Gastrocnemius medialis (tissue), 4 donors: ENCODE measurements around the gene ERC2. TPM values are rescaled to one million over a fixed set of nuclear protein-coding genes. Genes with fewer than 3 reads are reported as not detected.

Source experiments
- ATAC-seq, 2 donors: fragments of 150-250 bp; one replicate each; pipeline ENCODE4 v1.9.1; 2016
- DNase-seq, 2 donors: peaks; one replicate each; pipeline ENCODE4 v3.0.0-alpha.2; 2019
- H3K27ac ChIP-seq, 4 donors: fragments of 200-600 bp; sonication (generic); 1 replicate in 1 of 4; 2 replicates in 3 of 4; pipeline ENCODE4 v1.5.1; 2016 to 2018; ENCODE audit warnings: mild to moderate bottlenecking in 2 of 4, moderate library complexity in 1 of 4
- H3K27me3 ChIP-seq, 3 donors: fragments of 200-600 bp; sonication (generic) in 2 of 3; 1 replicate in 1 of 3; 2 replicates in 2 of 3; pipeline versions ENCODE4 v1.5.1 to v1.6.0; 2016 to 2019; ENCODE audit warnings: mild to moderate bottlenecking in 1 of 3, moderate library complexity in 1 of 3
- H3K36me3 ChIP-seq, 2 donors: fragments of 200-600 bp; sonication (generic) in 1 of 2; one replicate each; pipeline ENCODE4 v1.5.1; 2017 to 2018
- H3K4me1 ChIP-seq, 2 donors: fragments of 200-600 bp; sonication (generic) in 1 of 2; one replicate each; pipeline ENCODE4 v1.5.1; 2016 to 2017; ENCODE audit warnings: mild to moderate bottlenecking in 2 of 2
- H3K4me3 ChIP-seq, 4 donors: fragments of 200-600 bp; sonication (generic) in 3 of 4; 1 replicate in 1 of 4; 2 replicates in 3 of 4; pipeline ENCODE4 v1.5.1; 2016 to 2019; ENCODE audit warnings: mild to moderate bottlenecking in 2 of 4
- H3K9me3 ChIP-seq, 3 donors: fragments of 200-600 bp; sonication (generic) in 2 of 3; 1 replicate in 1 of 3; 2 replicates in 2 of 3; pipeline ENCODE4 v1.5.1; 2016 to 2019
- CTCF ChIP-seq, 5 experiments: fragments of 450-650 bp in 3 of 5; fragments of 200-600 bp in 2 of 5; sonication (generic) in 2 of 5; IDR thresholded peaks in 4 of 5; conservative IDR thresholded peaks in 1 of 5; 1 replicate in 4 of 5; 2 replicates in 1 of 5; pipeline ENCODE4 v1.5.1; 2016 to 2019; ENCODE audit warnings: antibody characterized with exemption in 5 of 5, mild to moderate bottlenecking in 3 of 5, moderate library complexity in 3 of 5
- POLR2A ChIP-seq, 2 donors: fragments of 450-650 bp; IDR thresholded peaks; one replicate each; pipeline ENCODE4 v1.6.1; 2017; ENCODE audit warnings: antibody characterized with exemption in 2 of 2, mild to moderate bottlenecking in 2 of 2, moderate library complexity in 2 of 2
- in situ Hi-C, 4 donors: fragments of 200-750 bp; cut with MboI; loops; one replicate each; pipeline versions ENCODE4 v1.15.0 to v1.8.0; 2017; ENCODE audit warnings: low sequenced_read_pairs in 4 of 4
- intact Hi-C: fragments of 100-400 bp; cut with DNase I; formaldehyde crosslinking; loops from one replicate; pipeline ENCODE4 v1.15.1; 2023; ENCODE audit warnings: low total_unique reads
- total RNA-seq, 4 donors: library from RNA; depleted of rRNA; stranded (reverse); fragments of >200 nt; gene quantifications; one replicate each; pipeline versions ENCODE4 v1.1.0 to v1.2.3, GENCODE V29; 2016

The ERC2 gene
- total RNA-seq, 4 donors from 2014 or later: not detected

DNA sequence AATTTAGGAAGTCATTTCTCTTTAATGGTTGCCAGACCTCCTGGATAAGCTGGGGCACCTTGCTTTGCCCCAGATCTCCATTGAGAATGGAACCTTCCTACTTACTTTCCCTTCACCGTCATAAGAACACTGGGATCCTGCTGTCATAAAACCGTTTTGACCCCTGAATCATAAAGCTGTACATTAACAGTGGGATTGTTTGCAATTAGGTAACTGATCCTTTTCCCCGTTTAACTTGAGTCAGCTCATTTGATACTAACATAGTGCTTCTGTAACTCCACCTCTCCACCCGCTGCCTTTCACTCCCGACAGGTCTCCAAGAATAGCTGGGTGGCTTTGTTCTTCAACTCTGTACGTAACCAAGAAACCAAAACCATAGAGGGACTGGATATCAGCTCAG lies 673.0 kb downstream of the ERC2 start:
- no peak overlapping the region for H3K4me3 ChIP-seq
- no peak for DNase-seq

DNA sequence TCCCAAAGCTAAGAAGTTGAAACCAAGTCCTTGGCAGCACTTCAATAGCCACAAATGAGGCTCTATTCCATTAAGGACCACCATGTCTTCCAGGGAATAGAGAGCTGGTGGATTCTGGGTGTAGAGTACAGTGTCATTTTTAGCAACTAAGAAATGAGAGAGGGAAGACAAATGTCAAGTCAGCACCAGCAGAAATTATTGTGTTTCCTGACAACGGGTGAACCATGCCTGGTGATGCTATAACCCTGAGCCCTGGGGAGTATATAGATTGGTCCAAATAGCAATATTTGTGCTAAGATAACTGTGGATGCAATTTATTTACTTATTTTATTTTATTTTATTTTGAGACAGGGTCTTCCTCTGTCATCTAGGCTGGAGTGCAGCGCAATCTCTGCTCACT lies 675.5 kb downstream of the ERC2 start:
- in situ Hi-C loops (no loop called here), intact Hi-C loops (no loop called here)
- ATAC-seq: no peak

More for the DNA sequence above, 673.0 kb downstream of the ERC2 start:
- H3K9me3 ChIP-seq: no peaks in the 10 kb centered on the region
- ATAC-seq: no peak
- intact Hi-C loops: no loop called here
- no peaks in the 10 kb centered on the region for H3K27me3 ChIP-seq
- H3K27ac ChIP-seq: no peak overlapping the region
- no peaks in the 10 kb centered on the region for H3K4me1 ChIP-seq
- in situ Hi-C loops: no loop called here
- no peak for TF ChIP-seq POLR2A (IDR thresholded peaks at IDR 0.05)
- no peak for TF ChIP-seq CTCF (IDR thresholded peaks at IDR 0.05 in 4 of 5, conservative IDR thresholded peaks at IDR 0.05 in 1 of 5)
- no peaks in the 10 kb centered on the region for H3K36me3 ChIP-seq

DNA sequence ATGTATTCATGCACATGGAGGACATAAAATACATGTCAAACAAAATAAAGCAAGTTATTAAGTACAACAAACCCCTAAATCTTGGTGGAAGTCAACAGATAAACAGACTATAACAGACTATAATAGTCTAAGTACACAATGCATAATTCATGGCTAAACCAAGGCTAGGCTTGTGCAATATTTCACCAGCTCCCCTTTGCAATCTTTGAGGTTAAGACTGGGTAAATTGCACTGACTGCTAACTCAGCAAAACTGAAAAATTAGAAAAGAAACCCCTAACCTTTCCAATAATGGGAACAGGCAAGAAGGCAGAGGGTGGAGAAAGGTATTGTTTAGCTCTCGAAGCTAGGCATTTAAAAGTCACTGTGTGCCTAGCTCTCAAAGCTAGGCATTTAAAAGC lies 676.3 kb downstream of the ERC2 start:
- ATAC-seq (no peak), DNase-seq (no peak)
- intact Hi-C loops (no loop called here), in situ Hi-C loops (no loop called here)
- Histone ChIP-seq H3K4me3 (no peak overlapping the region), H3K27ac (no peak overlapping the region), H3K36me3 (no peaks in the 10 kb centered on the region), H3K27me3 (no peaks in the 10 kb centered on the region), H3K9me3 (no peaks in the 10 kb centered on the region), H3K4me1 (no peaks in the 10 kb centered on the region)
- TF ChIP-seq CTCF (IDR thresholded peaks at IDR 0.05 in 4 of 5, conservative IDR thresholded peaks at IDR 0.05 in 1 of 5) (no peak), POLR2A (IDR thresholded peaks at IDR 0.05) (no peak)

More for the DNA sequence above, 675.5 kb downstream of the ERC2 start:
- TF ChIP-seq POLR2A (IDR thresholded peaks at IDR 0.05) (no peak), CTCF (IDR thresholded peaks at IDR 0.05 in 4 of 5, conservative IDR thresholded peaks at IDR 0.05 in 1 of 5) (no peak)
- H3K4me1 ChIP-seq: no peaks in the 10 kb centered on the region
- no peak overlapping the region for H3K4me3 ChIP-seq
- no peaks in the 10 kb centered on the region for H3K9me3 ChIP-seq
- no peak overlapping the region for H3K27ac ChIP-seq
- no peaks in the 10 kb centered on the region for H3K36me3 ChIP-seq
- H3K27me3 ChIP-seq: no peaks in the 10 kb centered on the region
- no peak for DNase-seq

- Histone ChIP-seq H3K36me3 (no peaks in the 10 kb centered on the region), H3K4me1 (no peaks in the 10 kb centered on the region), H3K27me3 (no peaks in the 10 kb centered on the region), H3K9me3 (no peaks in the 10 kb centered on the region), H3K4me3 (no peak overlapping the region), H3K27ac (no peak overlapping the region)
- intact Hi-C loops: no loop called here
- ATAC-seq (no peak), DNase-seq (no peak)
- TF ChIP-seq POLR2A (IDR thresholded peaks at IDR 0.05): no peak
- in situ Hi-C loops: no loop called here
These were observed 677.5 kb downstream of the ERC2 start for GRCh38 chr3:55790596-55791350.

DNA sequence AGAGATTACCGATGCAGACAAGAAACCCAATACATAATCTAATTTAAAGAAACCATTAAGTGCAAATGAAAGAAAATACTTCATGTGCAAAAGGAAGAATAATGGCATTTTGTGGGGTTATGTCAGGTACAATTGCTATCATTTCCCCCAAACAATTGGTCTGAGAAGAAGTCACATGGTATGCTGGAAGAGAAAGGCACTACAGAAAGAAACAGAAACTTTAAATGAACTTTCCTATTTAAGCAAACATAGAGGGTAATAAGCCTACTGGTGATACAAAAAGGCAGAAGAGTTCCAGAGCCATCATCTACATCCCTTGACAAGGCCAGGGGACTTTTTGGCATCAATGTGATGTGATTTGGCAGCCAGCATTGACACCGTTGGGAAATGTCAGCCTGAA lies 678.8 kb downstream of the ERC2 start:
- Histone ChIP-seq H3K27ac (no peak overlapping the region), H3K4me3 (no peak overlapping the region), H3K27me3 (no peaks in the 10 kb centered on the region), H3K9me3 (no peaks in the 10 kb centered on the region), H3K4me1 (no peaks in the 10 kb centered on the region), H3K36me3 (no peaks in the 10 kb centered on the region)
- TF ChIP-seq CTCF (IDR thresholded peaks at IDR 0.05 in 4 of 5, conservative IDR thresholded peaks at IDR 0.05 in 1 of 5): no peak
- no peak for TF ChIP-seq POLR2A (IDR thresholded peaks at IDR 0.05)
- intact Hi-C loops: no loop called here
- DNase-seq (no peak), ATAC-seq (no peak)
- in situ Hi-C loops: no loop called here
